CD4-positive, alpha-beta T cell treated with Interleukin-6 at 100 ng/mL for 8 hours (primary cell): ENCODE measurements around the gene PET100.

Experiments
- DNase-seq: peaks from one replicate; pipeline ENCODE4 v3.0.0-alpha.2; 2020; ENCODE audit warnings: mixed read lengths, low spot score

The PET100 gene

GRCh38 chr19:7629347-7630054 lies at the start of gene PET100, which contains the start of gene XAB2:
PET100 (plus strand) TSS chr19:7629793; CDS start chr19:7629834, 41 bp downstream.
XAB2 (minus strand) TSS chr19:7629545; CDS start chr19:7629527, 18 bp downstream.
- DNase-seq: peak; percentile 97

DNA sequence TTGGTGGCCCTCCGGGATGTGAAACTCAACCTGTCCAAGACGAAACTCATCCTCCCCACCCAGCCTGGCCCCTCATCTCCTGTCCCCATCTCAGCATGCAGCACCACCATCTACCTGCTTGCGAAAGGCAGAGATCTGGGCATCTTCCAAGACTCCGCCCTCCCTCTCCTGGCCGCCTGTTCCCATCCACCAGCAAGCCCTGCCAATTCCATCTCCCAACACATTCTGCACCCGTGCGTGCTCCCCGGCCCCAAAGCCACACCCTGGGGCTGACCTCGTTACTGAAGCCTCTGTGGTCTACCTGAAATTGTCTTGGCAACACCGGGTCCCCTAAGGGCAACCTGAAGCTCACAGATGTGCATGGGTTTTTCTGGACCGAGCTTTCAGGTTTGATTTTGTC lies 47.1 kb upstream of the PET100 start:
- no peak for DNase-seq

GRCh38 chr19:7589822-7590221 lies 39.8 kb upstream of the PET100 start:
- no peak for DNase-seq

GRCh38 chr19:7590256-7590655 lies 39.3 kb upstream of the PET100 start:
- DNase-seq: no peak

- peak; percentile 18 for DNase-seq
These were observed 34.0 kb upstream of the PET100 start, which contains the start of gene CAMSAP3 for GRCh38 chr19:7595466-7596133. CAMSAP3 (plus strand) TSS chr19:7595863; CDS start chr19:7596003, 140 bp downstream.

DNA sequence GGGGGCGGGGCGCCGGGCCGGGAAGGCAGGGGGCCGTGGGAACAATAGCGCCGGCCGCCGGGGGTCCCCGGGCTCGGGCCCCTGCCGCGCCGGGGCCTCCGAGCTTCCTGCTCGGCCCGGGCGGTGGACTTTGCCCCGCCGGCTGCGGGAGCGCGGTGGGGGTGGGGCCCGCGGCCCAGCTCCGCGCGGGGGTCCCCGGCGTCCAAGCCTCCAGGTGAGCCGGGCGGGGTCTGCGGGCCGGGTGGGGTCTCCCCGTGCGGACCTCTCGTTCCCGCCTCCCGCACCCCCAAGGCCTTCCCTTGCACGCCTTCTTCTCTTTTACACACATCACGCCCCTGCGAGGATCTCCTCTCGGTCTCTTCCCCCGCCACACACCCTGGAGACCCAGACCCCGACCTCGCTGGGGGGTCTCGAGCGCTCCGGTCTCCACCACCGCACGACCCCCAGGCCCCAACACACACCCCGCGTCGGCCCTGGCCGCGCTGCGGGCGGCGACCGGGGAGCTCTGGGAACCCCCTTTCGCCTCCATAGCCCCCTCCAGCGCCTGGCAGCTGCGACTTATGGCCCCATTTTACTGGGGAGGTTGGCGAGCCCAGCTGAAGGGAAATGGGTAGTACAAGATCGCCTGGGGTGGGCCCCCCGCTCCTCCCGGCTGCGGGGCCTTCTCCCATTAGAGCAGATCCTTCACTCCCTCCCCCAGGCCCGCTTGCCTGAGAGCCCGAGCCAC lies 33.2 kb upstream of the PET100 start:
- DNase-seq: no peak

- no peak for DNase-seq
These were observed 31.9 kb upstream of the PET100 start for GRCh38 chr19:7597689-7598088.

DNA sequence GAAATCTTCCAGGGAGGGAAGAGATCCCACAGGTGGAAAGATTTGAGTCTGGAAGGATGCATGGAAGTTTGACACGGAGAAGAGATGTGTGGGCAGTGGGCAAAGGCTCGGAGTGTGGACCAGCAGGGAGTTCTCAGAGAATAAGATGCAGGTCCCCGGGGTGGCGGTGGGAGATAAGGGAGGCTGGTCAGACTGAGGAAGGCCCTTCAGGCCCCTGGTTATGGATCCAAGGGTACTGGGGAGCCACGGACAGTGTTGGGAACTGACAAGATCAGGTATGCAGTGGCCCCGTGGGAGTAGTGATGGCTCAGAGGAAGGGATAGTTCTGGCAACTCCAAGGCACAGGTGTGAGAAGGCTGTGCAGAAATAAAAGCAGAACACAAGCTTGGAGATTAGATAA lies 31.4 kb upstream of the PET100 start:
- DNase-seq: no peak

GRCh38 chr19:7600721-7601120 lies 28.9 kb upstream of the PET100 start:
- no peak for DNase-seq

DNA sequence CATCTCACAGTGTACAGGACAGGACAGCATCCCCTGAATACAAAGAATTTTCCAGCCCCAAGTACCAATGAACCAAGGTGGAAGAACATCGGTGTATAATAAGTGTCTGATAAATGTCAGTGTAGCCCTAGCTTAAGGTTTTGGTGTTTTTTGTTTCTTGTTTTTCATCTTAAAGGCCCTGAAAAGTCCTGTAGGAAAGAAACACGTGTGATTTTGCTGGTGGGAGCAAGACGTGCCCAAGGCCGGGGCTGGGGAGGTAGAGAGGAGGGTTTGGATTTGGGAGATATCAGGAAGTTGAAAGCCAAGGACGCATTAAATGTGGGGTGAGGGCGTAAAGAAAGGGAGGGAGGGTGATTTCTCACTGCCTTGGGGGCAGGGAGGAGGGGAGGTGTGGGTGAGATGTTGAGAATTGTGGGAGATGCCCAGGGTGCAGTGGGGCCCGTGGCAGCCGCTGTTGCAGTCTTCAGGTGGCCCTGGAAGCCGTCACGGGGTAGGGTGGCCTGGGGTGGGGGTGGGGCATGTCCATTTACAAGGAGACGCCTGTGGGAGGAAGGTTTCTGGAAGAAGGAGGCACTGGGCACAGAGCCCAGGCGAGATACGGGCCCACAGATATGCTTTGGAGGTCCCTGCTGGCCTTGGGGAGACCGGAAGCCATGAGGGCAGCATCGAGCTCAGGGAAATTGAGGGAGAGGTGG lies 27.2 kb upstream of the PET100 start:
- no peak for DNase-seq

GRCh38 chr19:7602935-7603497 lies 26.6 kb upstream of the PET100 start:
- DNase-seq: no peak

GRCh38 chr19:7603919-7604318 lies 25.7 kb upstream of the PET100 start:
- no peak for DNase-seq

- no peak for DNase-seq
These were observed 23.9 kb upstream of the PET100 start for GRCh38 chr19:7605490-7606222.

DNA sequence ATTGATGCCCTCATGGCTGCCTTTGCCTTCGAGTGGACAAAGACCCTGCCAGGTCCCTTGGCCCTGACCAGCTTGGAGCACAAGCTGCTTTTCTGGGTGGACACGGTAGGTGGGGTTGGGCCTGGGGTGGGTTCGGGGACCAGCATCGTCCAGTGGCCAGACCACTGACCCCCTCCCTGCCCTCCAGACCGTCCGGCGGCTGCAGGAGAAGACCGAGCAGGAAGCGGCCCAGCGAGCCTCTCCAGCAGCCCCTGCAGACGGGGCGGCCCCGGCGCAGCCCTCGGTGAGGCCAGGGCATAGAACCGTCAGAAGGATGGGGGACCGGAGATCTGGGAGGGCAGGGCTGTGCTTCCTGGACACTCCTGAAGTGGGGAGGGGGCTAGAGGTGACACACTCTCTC lies 23.3 kb upstream of the PET100 start:
- no peak for DNase-seq

DNA sequence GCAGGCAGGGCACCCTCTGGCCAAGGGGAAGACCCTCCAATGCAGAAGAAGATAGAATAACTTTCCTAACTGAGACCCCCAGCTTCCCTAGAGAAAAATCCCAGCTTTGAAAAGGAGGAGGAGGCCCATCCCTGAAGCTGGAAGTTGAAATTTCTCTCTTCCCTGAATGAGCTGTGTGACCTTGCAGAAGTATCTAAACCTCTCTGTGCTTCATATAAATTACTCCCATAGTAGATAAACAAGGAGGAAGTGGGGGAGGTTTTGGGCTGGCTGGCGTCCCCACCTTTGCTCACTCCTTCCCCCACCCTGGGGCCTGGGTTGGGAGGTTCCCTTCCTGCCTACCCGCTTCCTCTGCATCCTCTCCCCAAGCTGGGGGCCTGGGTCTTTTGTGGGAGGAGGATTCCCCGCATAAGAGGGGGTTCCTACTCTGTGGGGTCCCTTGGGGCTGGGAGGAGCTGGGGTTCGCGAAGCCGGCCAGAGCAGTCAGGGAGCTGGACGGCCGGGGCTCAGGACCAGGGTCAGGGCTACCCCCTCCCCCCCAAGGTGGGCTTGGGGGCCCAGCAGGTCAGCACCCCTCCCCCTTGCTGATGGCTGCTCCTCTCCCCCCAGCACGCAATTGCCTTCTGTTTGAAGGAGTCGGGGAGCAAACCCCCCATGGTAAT lies 22.2 kb upstream of the PET100 start:
- DNase-seq: no peak

- DNase-seq: no peak
These were observed 21.6 kb upstream of the PET100 start for GRCh38 chr19:7607874-7608560.

DNA sequence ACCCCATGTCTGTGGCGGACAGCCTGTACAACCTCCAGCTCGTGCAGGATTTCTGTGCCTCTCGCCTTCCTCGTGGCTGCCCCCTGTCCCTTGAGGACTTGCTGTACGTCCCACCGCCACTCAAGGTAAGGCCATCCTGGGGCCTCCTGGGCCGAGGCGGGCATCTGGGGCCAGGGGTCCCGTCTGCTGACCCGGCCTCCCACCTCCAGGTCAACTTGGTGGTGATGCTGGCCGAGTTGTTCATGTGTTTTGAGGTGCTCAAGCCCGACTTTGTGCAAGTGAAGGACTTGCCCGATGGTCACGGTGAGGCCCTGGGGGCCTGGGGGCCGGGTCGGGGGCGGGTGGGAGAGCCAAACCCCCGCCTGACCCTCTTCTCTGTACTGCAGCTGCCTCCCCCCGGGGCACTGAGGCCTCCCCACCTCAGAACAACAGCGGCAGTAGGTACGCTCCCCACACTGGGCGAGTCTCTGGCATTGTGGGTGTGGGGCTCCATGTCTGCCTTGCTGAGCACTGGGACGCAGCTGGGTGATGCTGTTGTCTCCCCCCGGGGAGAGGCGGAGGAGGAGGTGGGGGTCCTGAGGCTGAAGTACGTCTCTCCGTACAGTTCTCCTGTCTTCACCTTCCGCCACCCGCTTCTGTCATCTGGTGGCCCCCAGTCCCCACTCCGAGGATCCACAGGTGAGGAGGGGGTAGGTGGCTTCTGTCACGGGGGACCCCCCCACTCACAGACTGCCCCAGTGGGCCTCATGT lies 18.9 kb upstream of the PET100 start:
- DNase-seq: no peak

DNA sequence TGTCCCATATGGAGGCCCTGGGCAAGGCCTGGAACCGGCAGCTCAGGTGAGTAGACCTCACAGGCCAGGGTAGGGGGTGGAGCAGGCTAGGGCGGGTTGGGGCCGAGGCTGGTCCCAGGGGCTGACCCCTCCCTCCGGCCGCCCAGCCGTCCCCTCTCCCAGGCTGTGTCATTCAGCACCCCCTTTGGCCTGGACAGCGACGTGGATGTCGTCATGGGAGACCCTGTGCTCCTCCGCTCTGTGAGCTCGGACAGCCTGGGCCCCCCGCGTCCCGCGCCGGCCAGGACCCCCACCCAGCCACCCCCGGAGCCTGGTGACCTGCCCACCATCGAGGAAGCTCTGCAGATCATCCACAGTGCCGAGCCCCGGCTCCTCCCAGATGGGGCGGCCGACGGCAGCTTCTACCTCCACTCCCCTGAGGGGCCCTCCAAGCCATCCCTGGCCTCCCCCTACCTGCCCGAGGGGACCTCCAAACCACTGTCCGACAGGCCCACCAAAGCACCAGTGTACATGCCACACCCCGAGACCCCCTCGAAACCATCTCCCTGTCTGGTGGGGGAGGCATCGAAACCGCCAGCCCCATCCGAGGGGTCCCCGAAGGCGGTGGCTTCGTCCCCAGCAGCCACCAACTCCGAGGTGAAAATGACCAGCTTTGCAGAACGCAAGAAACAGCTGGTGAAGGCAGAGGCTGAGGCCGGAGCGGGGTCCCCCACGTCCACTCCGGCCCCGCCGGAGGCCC lies 17.9 kb upstream of the PET100 start:
- no peak for DNase-seq
